OCI-LY1 (cell line): Measurements from ENCODE around the gene TRIP13.

Experiments used
- H2AFZ ChIP-seq: fragments of 200-600 bp; sonication (generic), shearing (Covaris generic); 2 replicates; pipeline ENCODE4 v1.6.0; 2014; ENCODE audit warnings: antibody characterized with exemption, mild to moderate bottlenecking, low read length
- H3F3A ChIP-seq: fragments of 200-600 bp; sonication (generic), shearing (Covaris generic); 2 replicates; pipeline ENCODE4 v1.6.0; 2014; ENCODE audit warnings: mild to moderate bottlenecking, antibody characterized with exemption, low read length, moderate library complexity; ENCODE audit not compliant: insufficient read depth
- H3K27ac ChIP-seq: fragments of 200-600 bp; sonication (generic); 2 replicates; pipeline ENCODE4 v1.5.1; 2014; ENCODE audit warnings: low read length, mixed run types, mild to moderate bottlenecking, low read depth; ENCODE audit not compliant: poor library complexity, severe bottlenecking
- H3K27me3 ChIP-seq: fragments of 200-600 bp; sonication (generic); 2 replicates; pipeline ENCODE4 v1.6.0; 2014; ENCODE audit warnings: antibody characterized with exemption, mild to moderate bottlenecking, low read length, moderate library complexity; ENCODE audit not compliant: insufficient read depth
- H3K36me3 ChIP-seq: fragments of 200-600 bp; sonication (generic); 2 replicates; pipeline ENCODE4 v1.6.1; 2014; ENCODE audit warnings: mild to moderate bottlenecking, antibody characterized with exemption, low read length, moderate library complexity, mixed read lengths; ENCODE audit not compliant: insufficient read depth
- H3K4me1 ChIP-seq: fragments of 200-600 bp; sonication (generic); 2 replicates; pipeline ENCODE4 v1.5.1; 2014; ENCODE audit warnings: mild to moderate bottlenecking, low read length, moderate library complexity; ENCODE audit not compliant: insufficient read depth, severe bottlenecking
- H3K4me2 ChIP-seq: fragments of 200-600 bp; sonication (generic), shearing (Covaris generic); 2 replicates; pipeline ENCODE4 v1.6.1; 2014; ENCODE audit warnings: low read length
- H3K4me3 ChIP-seq: fragments of 200-600 bp; sonication (generic); 2 replicates; pipeline ENCODE4 v1.5.1; 2014; ENCODE audit warnings: low read length, low read depth, mild to moderate bottlenecking, mixed read lengths; ENCODE audit not compliant: poor library complexity, severe bottlenecking
- H3K79me2 ChIP-seq: fragments of 200-600 bp; shearing (Covaris generic); 2 replicates; pipeline ENCODE4 v1.6.1; 2016; ENCODE audit warnings: mixed run types, low read length, mixed read lengths; ENCODE audit not compliant: insufficient read depth
- H3K9ac ChIP-seq: fragments of 200-600 bp; sonication (generic), shearing (Covaris generic); 2 replicates; pipeline ENCODE4 v1.6.1; 2014; ENCODE audit warnings: mild to moderate bottlenecking, low read length, mixed read lengths
- H3K9me2 ChIP-seq: fragments of 200-600 bp; sonication (generic), shearing (Covaris generic); 2 replicates; pipeline ENCODE4 v1.6.1; 2014; ENCODE audit warnings: low read depth, mild to moderate bottlenecking, low read length, mixed read lengths
- H3K9me3 ChIP-seq: fragments of 200-600 bp; shearing (Covaris generic); 2 replicates; pipeline ENCODE4 v1.6.1; 2014; ENCODE audit warnings: low read length, mixed read lengths
- H4K20me1 ChIP-seq: fragments of 200-600 bp; sonication (generic), shearing (Covaris generic); 2 replicates; pipeline ENCODE4 v1.6.0; 2016; ENCODE audit warnings: mild to moderate bottlenecking, low read length; ENCODE audit not compliant: insufficient read depth
- CTCF ChIP-seq: fragments of 200-600 bp; sonication (generic), shearing (Covaris generic); IDR thresholded peaks from 2 replicates; pipeline ENCODE4 v1.5.1; 2017; ENCODE audit warnings: mild to moderate bottlenecking, antibody characterized with exemption, low read length, moderate library complexity, mixed read lengths
- EZH2 ChIP-seq: fragments of 200-600 bp; sonication (generic), shearing (Covaris generic); IDR thresholded peaks from 2 replicates; pipeline ENCODE4 v1.8.0; 2017; ENCODE audit warnings: borderline replicate concordance, mixed run types, mild to moderate bottlenecking, antibody characterized with exemption, low read length, moderate library complexity, mixed read lengths

Gene TRIP13

GRCh38 chr5:856531-857425 lies 35.9 kb upstream of the TRIP13 start:
- Histone ChIP-seq H3K27ac (no peak overlapping the region), H3K4me1 (no peaks in the 10 kb centered on the region), H3K4me2 (no peak overlapping the region), H3K36me3 (no peaks in the 10 kb centered on the region), H3K79me2 (no peaks in the 10 kb centered on the region), H3K27me3 (no peaks in the 10 kb centered on the region), H2AFZ (no peak overlapping the region), H4K20me1 (no peaks in the 10 kb centered on the region), H3K9ac (no peak overlapping the region), H3K9me2 (no peaks in the 10 kb centered on the region), H3K4me3 (no peak overlapping the region), H3K9me3 (no peaks in the 10 kb centered on the region), H3F3A (no peaks in the 10 kb centered on the region)
- TF ChIP-seq CTCF, result no peak

DNA sequence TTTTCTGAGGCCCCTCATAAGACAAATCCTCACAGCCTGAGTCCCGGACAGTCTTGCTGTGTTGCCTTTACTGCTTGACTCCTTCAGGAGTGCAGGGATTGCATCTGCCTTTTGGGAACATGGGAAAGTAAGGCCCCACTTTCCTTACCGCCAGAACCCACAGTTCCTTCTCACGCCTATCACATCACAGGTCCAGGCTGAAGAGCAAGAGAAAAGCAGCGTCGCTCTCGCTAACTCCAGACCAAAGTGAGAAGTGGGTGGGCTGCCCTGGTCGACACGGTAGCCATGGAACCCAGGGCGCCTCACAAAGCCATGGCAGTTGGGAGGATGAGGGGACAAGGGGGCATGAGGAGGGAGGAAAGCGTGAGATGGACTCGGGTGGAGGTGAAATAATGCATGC lies 34.0 kb upstream of the TRIP13 start:
- Histone ChIP-seq H3K4me3 (no peak overlapping the region), H3F3A (no peaks in the 10 kb centered on the region), H3K4me1 (no peaks in the 10 kb centered on the region), H3K9ac (no peak overlapping the region), H3K9me3 (no peaks in the 10 kb centered on the region), H3K27me3 (no peaks in the 10 kb centered on the region), H3K79me2 (no peaks in the 10 kb centered on the region), H3K4me2 (no peak overlapping the region), H3K9me2 (no peaks in the 10 kb centered on the region), H3K27ac (no peak overlapping the region), H3K36me3 (peaks cover 11% of the 10 kb centered on the region), H4K20me1 (no peaks in the 10 kb centered on the region), H2AFZ (no peak overlapping the region)
- TF ChIP-seq EZH2 (no peak), CTCF (no peak)

GRCh38 chr5:859391-859790 lies 33.3 kb upstream of the TRIP13 start:
- Histone ChIP-seq H3K4me2 (no peak overlapping the region), H3K9me2 (no peaks in the 10 kb centered on the region), H3K4me1 (no peaks in the 10 kb centered on the region), H4K20me1 (no peaks in the 10 kb centered on the region), H3F3A (no peaks in the 10 kb centered on the region), H3K4me3 (no peak overlapping the region), H2AFZ (no peak overlapping the region), H3K79me2 (no peaks in the 10 kb centered on the region), H3K9ac (no peak overlapping the region), H3K27ac (no peak overlapping the region), H3K9me3 (no peaks in the 10 kb centered on the region), H3K36me3 (peaks cover 18% of the 10 kb centered on the region), H3K27me3 (no peaks in the 10 kb centered on the region)
- TF ChIP-seq CTCF, result no peak
- no peak for TF ChIP-seq EZH2
